ENCODE measurements around the gene ZNF486. TPM values are rescaled to one million over a fixed set of nuclear protein-coding genes. Genes with fewer than 3 reads are reported as not detected.
"Not testable (repeated sequence)": the region's sequence is repeated elsewhere in the genome, so short reads cannot be mapped to it uniquely, and the experiment has no call there.

Gene ZNF486
- 10 to 100 TPM in 1 of 4 donors, 1 to 10 TPM in 1, not detected in 2; 2.0 to 10.8 TPM for polyA plus RNA-seq
- long read RNA-seq, donor 1, transcript ZNF486-201 (4 exons, 3,837 nt): major isoform, 7 of 8 reads
- long read RNA-seq, donor 1, partial matches to known transcripts: 0 of 8 reads
- long read RNA-seq, donor 1, other reads (novel, unspliced or antisense): 0 of 8 reads
- long read RNA-seq, donor 2, partial matches to known transcripts: 0 of 1 reads
- long read RNA-seq, donor 2, other reads (novel, unspliced or antisense): 0 of 1 reads
- long read RNA-seq, donor 3, partial matches to known transcripts: 0 of 4 reads
- long read RNA-seq, donor 3, other reads (novel, unspliced or antisense): 0 of 4 reads
- long read RNA-seq, donor 4: 0 reads
- long read RNA-seq, donor 5: 0 reads
- long read RNA-seq, donor 6, partial matches to known transcripts: 0 of 2 reads
- long read RNA-seq, donor 6, other reads (novel, unspliced or antisense): 0 of 2 reads
- long read RNA-seq, donor 7, partial matches to known transcripts: 0 of 4 reads
- long read RNA-seq, donor 7, other reads (novel, unspliced or antisense): 0 of 4 reads
- long read RNA-seq, donor 8, partial matches to known transcripts: 0 of 1 reads
- long read RNA-seq, donor 8, other reads (novel, unspliced or antisense): 0 of 1 reads
- long read RNA-seq, donor 9, partial matches to known transcripts: 0 of 2 reads
- long read RNA-seq, donor 9, other reads (novel, unspliced or antisense): 0 of 2 reads
- long read RNA-seq, donor 10, transcript ZNF486-201 (4 exons, 3,837 nt): major isoform, 5 of 5 reads
- long read RNA-seq, donor 10, partial matches to known transcripts: 0 of 5 reads
- long read RNA-seq, donor 10, other reads (novel, unspliced or antisense): 0 of 5 reads

DNA sequence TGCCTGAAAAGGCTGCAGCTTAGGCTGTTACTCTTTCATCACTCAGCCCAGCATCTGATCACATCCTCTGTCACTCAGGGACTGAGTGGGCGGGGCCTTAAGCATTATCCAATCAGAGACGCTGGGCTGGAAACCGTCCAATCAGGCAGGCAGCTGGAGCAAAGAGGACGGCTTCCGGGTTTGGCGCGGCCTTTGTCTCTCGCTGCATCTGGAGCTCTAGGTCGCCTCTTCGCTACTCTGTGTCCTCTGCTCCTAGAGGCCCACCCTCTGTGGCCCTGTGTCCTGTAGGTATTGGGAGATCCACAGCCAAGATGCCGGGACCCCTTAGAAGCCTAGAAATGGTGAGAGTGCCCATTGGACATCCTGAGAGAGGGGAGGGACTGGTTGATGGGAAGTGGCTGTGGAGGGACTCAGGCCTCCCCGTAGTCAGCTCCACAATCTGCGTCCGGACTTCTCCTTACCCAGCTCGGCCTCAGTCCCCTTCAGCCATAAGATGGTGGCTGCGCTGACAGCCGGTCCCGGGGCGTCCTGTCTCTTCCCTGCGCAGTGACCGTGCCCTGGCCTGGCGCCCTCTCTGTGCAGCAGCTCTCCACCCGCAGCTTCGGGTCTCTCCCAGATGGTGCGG is at the start of gene ZNF486:
Gene ZNF486, plus strand, starts transcription at position 195 of the 625 bp plus-strand sequence. Its CDS starts 117 bp downstream, at position 312.
- Histone ChIP-seq H3K9me3 (ENCODE audit: control insufficient read depth in 2 of 2, insufficient read depth in 1 of 2, low read depth in 1 of 2, low read length in 1 of 2) (peaks cover 0 to 6% of the 10 kb centered on the region in 2 donors), H3K4me3 (ENCODE audit: low read depth in 1 of 3, low read length in 3 of 3) (peak within 1 kb of the TSS; percentile 47 to 88 (median 76)), H3K36me3 (ENCODE audit: control insufficient read depth in 3 of 3, insufficient read depth in 2 of 3, low read depth in 1 of 3, low read length in 3 of 3) (peaks cover 0 to 12% (median 0%) of the 10 kb centered on the region in 3 donors), H3K27ac (ENCODE audit: low read depth in 1 of 3, low read length in 2 of 3) (peak within 1 kb of the TSS in 2 of 3 donors; percentile 80 to 92), H3K27me3 (ENCODE audit: control insufficient read depth in 3 of 3, insufficient read depth in 3 of 3, low read length in 3 of 3) (no peaks in the 10 kb centered on the region), H3K4me1 (ENCODE audit: control insufficient read depth in 3 of 3, insufficient read depth in 2 of 3, low read depth in 1 of 3, low read length in 2 of 3) (no peaks in the 10 kb centered on the region)
- 5 to 21% (median 16%) methylated on average over 25 of the region's 25 CpGs for WGBS, 3 donors
- DNase-seq (peak; percentile 74 to 95), FAIRE-seq (no peak)

DNA sequence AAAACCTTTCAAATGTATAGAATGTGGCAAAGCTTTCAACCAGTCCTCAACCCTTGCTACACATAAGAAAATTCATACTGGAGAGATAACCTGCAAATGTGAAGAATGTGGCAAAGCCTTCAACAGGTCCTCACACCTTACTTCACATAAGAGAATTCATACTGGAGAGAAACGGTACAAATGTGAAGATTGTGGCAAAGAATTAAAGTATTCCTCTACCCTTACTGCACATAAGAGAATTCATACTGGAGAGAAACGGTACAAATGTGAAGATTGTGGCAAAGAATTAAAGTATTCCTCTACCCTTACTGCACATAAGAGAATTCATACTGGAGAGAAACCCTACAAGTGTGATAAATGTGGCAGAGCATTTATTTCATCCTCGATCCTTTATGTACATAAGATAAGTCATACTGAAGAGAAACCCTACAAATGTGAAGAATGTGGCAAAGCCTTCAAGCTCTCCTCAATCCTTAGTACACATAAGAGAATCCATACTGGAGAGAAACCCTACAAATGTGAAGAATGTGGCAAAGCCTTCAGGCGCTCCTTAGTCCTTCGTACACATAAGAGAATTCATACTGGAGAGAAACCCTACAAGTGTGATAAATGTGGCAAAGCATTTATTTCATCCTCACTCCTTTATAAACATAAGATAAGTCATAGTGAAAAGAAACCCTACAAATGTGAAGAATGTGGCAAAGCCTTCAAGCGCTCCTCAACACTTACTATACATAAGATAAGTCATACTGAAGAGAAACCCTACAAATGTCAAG is 48.8 kb upstream of the ZNF486 start:
- not testable (repeated sequence) for H3K4me3 ChIP-seq (ENCODE audit: low read depth in 1 of 3, low read length in 3 of 3); H3K27me3 ChIP-seq (ENCODE audit: control insufficient read depth in 3 of 3, insufficient read depth in 3 of 3, low read length in 3 of 3)

GRCh38 chr19:20124879-20125278 is 42.1 kb upstream of the ZNF486 start:
- Histone ChIP-seq H3K4me3 (ENCODE audit: low read depth in 1 of 3, low read length in 3 of 3) (no peak overlapping the region), H3K27me3 (ENCODE audit: control insufficient read depth in 3 of 3, insufficient read depth in 3 of 3, low read length in 3 of 3) (no peaks in the 10 kb centered on the region), H3K27ac (ENCODE audit: low read depth in 1 of 3, low read length in 2 of 3) (no peak overlapping the region), H3K9me3 (ENCODE audit: control insufficient read depth in 2 of 2, insufficient read depth in 1 of 2, low read depth in 1 of 2, low read length in 1 of 2) (peaks cover 0 to 52% of the 10 kb centered on the region in 2 donors), H3K4me1 (ENCODE audit: control insufficient read depth in 3 of 3, insufficient read depth in 2 of 3, low read depth in 1 of 3, low read length in 2 of 3) (no peaks in the 10 kb centered on the region), H3K36me3 (ENCODE audit: control insufficient read depth in 3 of 3, insufficient read depth in 2 of 3, low read depth in 1 of 3, low read length in 3 of 3) (peaks cover 0 to 26% (median 0%) of the 10 kb centered on the region in 3 donors)
- FAIRE-seq (no peak), DNase-seq (no peak)
- 97 to 98% (median 98%) methylated on average over 23 of the region's 23 CpGs for WGBS, 3 donors

More for the DNA sequence above, 48.8 kb upstream of the ZNF486 start:
- H3K4me1 ChIP-seq (ENCODE audit: control insufficient read depth in 3 of 3, insufficient read depth in 2 of 3, low read depth in 1 of 3, low read length in 2 of 3); H3K27ac ChIP-seq (ENCODE audit: low read depth in 1 of 3, low read length in 2 of 3); DNase-seq; FAIRE-seq: not testable (repeated sequence)
- Histone ChIP-seq H3K36me3 (ENCODE audit: control insufficient read depth in 3 of 3, insufficient read depth in 2 of 3, low read depth in 1 of 3, low read length in 3 of 3) (peaks cover 0 to 17% (median 2%) of the 10 kb centered on the region in 3 donors), H3K9me3 (ENCODE audit: control insufficient read depth in 2 of 2, insufficient read depth in 1 of 2, low read depth in 1 of 2, low read length in 1 of 2) (peaks cover 1 to 52% of the 10 kb centered on the region in 2 donors)
- WGBS, 3 donors: 94 to 95% (median 95%) methylated on average over 6 of the region's 6 CpGs

- WGBS, 3 donors: 79 to 83% (median 81%) methylated on average over 2 of the region's 2 CpGs
- H3K4me1 ChIP-seq (ENCODE audit: control insufficient read depth in 3 of 3, insufficient read depth in 2 of 3, low read depth in 1 of 3, low read length in 2 of 3); DNase-seq; H3K27ac ChIP-seq (ENCODE audit: low read depth in 1 of 3, low read length in 2 of 3); H3K4me3 ChIP-seq (ENCODE audit: low read depth in 1 of 3, low read length in 3 of 3); FAIRE-seq; H3K36me3 ChIP-seq (ENCODE audit: control insufficient read depth in 3 of 3, insufficient read depth in 2 of 3, low read depth in 1 of 3, low read length in 3 of 3); H3K27me3 ChIP-seq (ENCODE audit: control insufficient read depth in 3 of 3, insufficient read depth in 3 of 3, low read length in 3 of 3): not testable (repeated sequence)
- H3K9me3 ChIP-seq (ENCODE audit: control insufficient read depth in 2 of 2, insufficient read depth in 1 of 2, low read depth in 1 of 2, low read length in 1 of 2): peaks cover 2 to 32% of the 10 kb centered on the region in 2 donors
Measured at GRCh38 chr19:20132933-20133332, 34.1 kb upstream of the ZNF486 start.

GRCh38 chr19:20137714-20138113 is 29.3 kb upstream of the ZNF486 start:
- H3K27me3 ChIP-seq (ENCODE audit: control insufficient read depth in 3 of 3, insufficient read depth in 3 of 3, low read length in 3 of 3); H3K27ac ChIP-seq (ENCODE audit: low read depth in 1 of 3, low read length in 2 of 3); H3K4me1 ChIP-seq (ENCODE audit: control insufficient read depth in 3 of 3, insufficient read depth in 2 of 3, low read depth in 1 of 3, low read length in 2 of 3); FAIRE-seq; H3K36me3 ChIP-seq (ENCODE audit: control insufficient read depth in 3 of 3, insufficient read depth in 2 of 3, low read depth in 1 of 3, low read length in 3 of 3); DNase-seq; H3K4me3 ChIP-seq (ENCODE audit: low read depth in 1 of 3, low read length in 3 of 3): not testable (repeated sequence)
- H3K9me3 ChIP-seq (ENCODE audit: control insufficient read depth in 2 of 2, insufficient read depth in 1 of 2, low read depth in 1 of 2, low read length in 1 of 2): peaks cover 2 to 26% of the 10 kb centered on the region in 2 donors
- 93 to 99% (median 98%) methylated on average over 11 to 27 of the region's 29 CpGs for WGBS, 3 donors

DNA sequence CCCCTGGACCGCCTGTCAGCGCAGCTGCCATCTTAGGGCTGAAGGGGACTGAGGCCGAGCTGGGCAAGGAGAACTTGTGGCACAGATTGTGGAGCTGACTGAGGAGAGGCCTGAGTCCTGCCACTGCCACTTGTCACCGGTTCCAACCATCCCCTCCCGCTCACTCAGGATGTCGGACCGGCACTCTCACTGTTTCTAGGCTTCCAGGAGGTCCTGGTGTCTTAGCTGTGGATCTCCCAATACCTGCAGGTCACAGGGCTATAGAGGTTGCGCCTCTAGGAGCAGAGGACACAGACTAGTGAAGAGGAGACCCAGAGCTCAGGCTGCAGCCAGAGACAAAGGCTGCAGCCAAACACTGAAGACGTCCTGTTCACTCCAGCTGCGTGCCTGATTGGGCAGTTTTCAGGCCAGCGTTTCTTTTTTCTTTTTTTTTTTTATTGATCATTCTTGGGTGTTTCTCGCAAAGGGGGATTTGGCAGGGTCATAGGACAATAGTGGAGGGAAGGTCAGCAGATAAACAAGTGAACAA is 15.3 kb upstream of the ZNF486 start:
- FAIRE-seq: no peak
- no peak overlapping the region for H3K4me3 ChIP-seq (ENCODE audit: low read depth in 1 of 3, low read length in 3 of 3)
- H3K27me3 ChIP-seq (ENCODE audit: control insufficient read depth in 3 of 3, insufficient read depth in 3 of 3, low read length in 3 of 3): no peaks in the 10 kb centered on the region
- DNase-seq: no peak
- peaks cover 2 to 5% of the 10 kb centered on the region in 2 donors for H3K9me3 ChIP-seq (ENCODE audit: control insufficient read depth in 2 of 2, insufficient read depth in 1 of 2, low read depth in 1 of 2, low read length in 1 of 2)
- no peak overlapping the region for H3K27ac ChIP-seq (ENCODE audit: low read depth in 1 of 3, low read length in 2 of 3)
- H3K4me1 ChIP-seq (ENCODE audit: control insufficient read depth in 3 of 3, insufficient read depth in 2 of 3, low read depth in 1 of 3, low read length in 2 of 3): no peaks in the 10 kb centered on the region
- 78 to 81% (median 81%) methylated on average over 11 to 12 of the region's 12 CpGs for WGBS, 3 donors
- H3K36me3 ChIP-seq (ENCODE audit: control insufficient read depth in 3 of 3, insufficient read depth in 2 of 3, low read depth in 1 of 3, low read length in 3 of 3): no peaks in the 10 kb centered on the region

DNA sequence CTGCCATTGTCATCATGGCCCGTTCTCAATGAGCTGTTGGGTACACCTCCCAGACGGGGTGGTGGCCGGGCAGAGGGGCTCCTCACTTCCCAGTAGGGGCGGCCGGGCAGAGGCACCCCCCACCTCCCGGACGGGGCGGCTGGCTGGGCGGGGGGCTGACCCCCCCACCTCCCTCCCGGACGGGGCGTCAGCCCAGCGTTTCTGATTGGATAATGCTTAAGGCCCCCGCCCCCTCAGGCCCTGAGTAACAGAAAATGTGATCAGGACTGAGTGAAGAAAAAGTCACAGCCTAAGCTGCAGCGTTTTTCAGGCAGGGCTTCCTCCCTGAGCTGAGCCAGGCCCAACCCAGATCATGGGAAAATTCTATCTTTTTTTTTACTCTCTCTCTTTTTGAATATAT is 14.5 kb upstream of the ZNF486 start:
- not testable (repeated sequence) for H3K9me3 ChIP-seq (ENCODE audit: control insufficient read depth in 2 of 2, insufficient read depth in 1 of 2, low read depth in 1 of 2, low read length in 1 of 2); H3K27me3 ChIP-seq (ENCODE audit: control insufficient read depth in 3 of 3, insufficient read depth in 3 of 3, low read length in 3 of 3); H3K27ac ChIP-seq (ENCODE audit: low read depth in 1 of 3, low read length in 2 of 3); FAIRE-seq; H3K36me3 ChIP-seq (ENCODE audit: control insufficient read depth in 3 of 3, insufficient read depth in 2 of 3, low read depth in 1 of 3, low read length in 3 of 3); DNase-seq; H3K4me1 ChIP-seq (ENCODE audit: control insufficient read depth in 3 of 3, insufficient read depth in 2 of 3, low read depth in 1 of 3, low read length in 2 of 3); H3K4me3 ChIP-seq (ENCODE audit: low read depth in 1 of 3, low read length in 3 of 3)
- WGBS, 3 donors: 68 to 73% (median 72%) methylated on average over 9 to 14 of the region's 15 CpGs

Measured in small intestine (tissue), 16 donors.